ENCODE results near the gene FCGR1A.
"Not testable (repeated sequence)": the region's sequence is repeated elsewhere in the genome, so short reads cannot be mapped to it uniquely, and the experiment has no call there.

The FCGR1A gene

DNA sequence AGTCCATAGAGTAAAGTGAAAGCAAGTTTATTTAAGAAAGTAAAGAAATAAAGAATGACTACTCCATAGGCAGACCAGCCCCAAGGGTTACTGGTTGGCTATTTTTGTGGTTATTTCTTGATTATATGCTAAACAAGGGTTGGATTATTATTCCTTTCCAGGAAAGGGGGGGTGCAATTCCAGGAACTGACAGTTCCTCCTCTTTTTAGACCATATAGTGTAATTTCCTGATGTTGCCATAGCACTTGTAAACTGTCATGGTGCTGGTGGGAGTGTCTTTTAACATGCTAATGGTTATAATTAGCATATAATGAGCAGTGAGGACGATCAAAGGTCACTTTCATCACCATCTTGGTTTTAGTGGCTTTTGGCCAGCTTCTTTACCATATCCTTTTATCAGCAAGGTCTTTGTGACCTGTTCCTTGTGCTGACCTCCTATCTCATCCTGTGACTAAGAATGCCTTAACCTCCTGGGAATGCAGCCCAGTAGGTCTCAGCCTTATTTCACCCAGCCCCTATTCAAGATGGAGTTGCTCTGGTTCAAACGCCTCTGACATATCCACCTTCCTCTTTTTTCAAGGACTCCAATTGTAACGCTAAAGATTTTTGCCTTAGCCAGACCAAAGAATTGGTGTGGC, 6.9 kb upstream of the FCGR1A start:
- not testable (repeated sequence) for DNase-seq

DNA sequence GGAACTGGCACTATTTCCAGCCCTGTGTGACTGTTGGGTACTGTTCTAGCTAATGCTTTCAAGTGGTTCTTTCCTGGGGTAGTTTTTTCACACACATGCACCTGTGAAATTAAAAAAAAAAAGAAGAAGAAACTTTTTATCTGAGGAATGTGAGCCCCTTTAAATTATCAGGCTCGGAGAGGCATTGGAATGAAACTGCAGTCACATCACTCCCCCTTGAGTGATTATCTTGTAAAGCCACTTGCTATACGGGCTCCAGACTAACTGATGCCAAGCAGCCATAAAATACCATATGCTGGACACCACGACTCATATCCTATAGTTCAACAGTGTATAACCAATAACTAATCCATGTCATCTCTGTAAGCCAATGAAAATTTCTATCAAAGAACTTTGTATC, 5.4 kb upstream of the FCGR1A start:
- DNase-seq = not testable (repeated sequence)

DNA sequence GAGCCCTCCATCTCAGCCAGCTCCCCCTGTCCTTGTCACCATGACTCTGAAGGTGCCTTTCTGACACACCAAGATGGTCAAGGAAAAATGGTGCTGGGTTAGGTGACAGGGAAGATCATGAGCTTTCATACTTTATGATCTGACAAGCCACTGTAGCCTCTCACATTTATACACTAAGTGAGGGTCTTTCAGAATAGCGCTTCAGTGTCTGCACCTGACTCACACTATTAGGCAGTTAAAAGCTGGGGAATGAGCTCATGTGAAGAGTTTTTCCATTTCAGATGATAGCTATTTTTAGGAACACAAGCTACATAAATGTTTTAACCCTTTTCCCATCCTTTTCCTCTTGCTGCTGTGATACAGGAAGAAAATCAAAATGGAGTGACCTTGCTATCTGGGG, 4.2 kb upstream of the FCGR1A start:
- DNase-seq = not testable (repeated sequence)

DNA sequence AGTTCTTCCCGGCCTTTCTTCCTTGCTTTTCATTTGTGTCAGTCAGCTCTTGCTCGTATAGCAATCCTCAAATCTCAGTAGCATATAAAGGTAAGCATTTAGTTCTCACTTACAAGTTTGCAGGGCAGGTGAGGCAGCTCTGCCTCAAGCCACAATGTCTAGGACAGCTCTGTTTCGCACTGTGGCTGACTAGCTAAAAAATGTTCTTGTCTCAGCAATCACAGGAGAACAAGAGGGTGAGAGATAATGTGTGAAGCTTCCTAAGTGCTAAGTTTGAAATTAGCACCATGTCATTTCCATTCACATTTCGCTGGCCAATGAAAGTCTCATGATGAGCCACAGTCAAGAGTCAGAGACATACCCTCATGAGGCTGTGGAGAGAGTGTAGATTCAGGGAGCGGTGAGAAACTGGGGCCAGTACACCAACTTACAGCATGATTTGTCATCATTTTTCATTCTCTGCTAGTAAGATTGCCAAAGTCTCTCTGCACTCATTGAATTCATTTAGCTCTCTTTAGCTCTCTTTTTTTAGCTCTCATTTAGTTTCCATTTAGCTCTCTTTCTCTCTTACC, 995 bp upstream of the FCGR1A start:
- DNase-seq = not testable (repeated sequence)

DNA sequence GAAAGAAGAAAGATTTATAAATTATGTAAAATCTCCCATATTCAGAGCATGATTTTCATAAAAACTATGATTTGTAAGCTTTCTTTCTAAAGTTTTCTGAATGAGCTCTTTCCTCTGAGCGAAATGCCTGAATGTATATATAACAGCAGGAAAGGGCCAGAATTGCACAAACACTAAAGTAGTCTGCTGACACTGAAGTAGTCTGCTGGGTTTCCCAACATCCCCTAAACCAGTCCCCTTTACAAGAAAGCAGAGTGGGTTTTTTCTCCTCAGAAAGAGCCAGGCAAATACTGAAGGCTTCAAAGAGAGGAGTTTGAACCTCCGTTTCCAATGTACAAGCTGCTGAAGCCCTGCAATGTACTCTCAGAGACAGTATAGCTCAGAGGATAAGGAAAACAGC, 795 bp downstream of the FCGR1A start:
- not testable (repeated sequence) for DNase-seq

DNA sequence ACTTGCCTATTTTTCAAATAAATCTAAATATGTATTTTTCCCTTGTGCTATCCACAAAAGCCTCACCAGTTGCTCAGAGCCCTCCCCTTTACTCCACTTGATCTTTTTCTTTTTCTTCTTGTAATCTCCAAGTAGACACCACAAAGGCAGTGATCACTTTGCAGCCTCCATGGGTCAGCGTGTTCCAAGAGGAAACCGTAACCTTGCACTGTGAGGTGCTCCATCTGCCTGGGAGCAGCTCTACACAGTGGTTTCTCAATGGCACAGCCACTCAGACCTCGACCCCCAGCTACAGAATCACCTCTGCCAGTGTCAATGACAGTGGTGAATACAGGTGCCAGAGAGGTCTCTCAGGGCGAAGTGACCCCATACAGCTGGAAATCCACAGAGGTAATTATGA, 1.4 kb downstream of the FCGR1A start:
- not testable (repeated sequence) for DNase-seq

DNA sequence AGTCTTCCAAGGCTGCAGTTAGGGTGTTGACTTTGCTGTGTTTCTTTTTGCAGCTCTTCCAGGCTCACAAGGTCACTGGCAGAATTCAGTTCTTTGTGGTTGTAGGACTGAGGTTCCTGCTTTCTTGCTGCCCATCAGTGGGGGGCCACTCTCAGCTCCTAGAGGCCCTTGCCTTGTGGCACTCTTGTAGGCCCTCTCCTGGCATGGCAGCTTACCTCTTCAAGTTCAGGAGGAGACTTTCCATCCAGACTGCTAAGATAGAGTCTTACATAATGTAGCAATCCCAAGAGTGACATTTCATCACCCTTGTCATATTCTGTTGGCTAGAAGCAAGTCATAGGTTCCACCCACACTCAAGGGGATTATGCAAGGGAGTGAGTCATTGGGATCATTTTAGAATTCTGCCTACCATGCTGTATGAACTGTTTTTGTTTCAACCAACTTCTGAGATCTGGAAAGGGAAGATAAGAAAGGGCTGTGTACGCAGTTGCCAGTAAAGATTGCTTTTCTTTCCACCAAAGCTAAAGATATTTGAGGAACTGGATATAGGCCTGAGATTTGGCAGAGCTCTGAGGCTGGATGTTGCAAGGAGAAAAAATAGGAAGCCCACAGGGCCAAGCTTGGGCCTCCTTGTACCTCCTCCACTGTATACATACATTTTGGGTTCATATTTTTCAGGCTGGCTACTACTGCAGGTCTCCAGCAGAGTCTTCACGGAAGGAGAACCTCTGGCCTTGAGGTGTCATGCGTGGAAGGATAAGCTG, 5.4 kb downstream of the FCGR1A start:
- DNase-seq = not testable (repeated sequence)

DNA sequence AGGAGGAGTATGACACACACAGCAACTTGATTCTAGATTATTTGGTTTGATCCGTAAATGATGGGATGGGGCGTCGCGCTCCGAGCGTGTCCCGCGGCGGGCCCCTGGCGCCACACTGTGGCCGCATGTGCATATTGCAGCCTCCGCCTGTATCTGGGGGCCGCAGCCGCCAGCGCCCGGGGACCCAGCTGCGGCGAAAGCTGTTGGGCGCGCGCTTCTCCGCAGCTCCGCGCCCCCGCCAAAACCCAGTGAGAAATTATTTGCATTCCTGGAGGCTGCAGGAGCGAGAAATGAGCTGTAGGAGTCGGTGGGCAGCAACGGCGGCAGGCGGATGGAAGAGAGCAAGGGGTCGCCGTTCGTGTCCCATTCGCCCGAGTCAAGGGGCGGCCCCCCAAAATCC, 10.0 kb downstream of the FCGR1A start:
- peak in 29 of 56 donors; percentile 1 to 64 (median 23) for DNase-seq

DNA sequence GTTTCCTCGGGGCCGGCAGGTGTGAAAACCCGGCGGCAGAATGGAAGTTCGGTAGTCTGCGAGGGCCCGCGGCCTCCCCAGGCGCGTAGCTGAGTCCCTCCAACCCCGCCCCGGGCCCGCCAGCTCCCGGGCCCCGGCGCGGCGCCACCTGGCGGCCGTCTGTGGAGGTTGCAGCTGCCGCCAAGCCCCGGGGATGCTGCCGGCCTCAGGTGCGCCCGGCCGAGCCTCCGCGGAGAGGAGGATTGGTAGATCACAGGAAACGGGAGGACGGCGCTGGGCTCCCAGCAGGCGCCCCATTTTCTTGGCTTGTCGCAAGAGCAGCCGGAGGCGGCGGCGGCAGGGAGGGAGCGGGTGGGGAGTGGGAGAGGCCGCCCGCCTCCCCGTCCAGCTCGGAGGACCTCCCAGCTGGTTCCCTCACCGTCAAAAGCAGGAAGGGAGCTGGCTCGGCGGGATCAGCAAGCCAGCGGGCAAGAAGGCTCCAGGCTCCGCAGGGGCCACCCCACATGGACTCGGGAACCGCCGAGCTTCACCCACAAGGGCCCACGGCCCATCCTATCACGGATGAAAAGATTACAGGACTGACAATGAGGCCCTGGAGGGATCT, 10.5 kb downstream of the FCGR1A start:
- DNase-seq = peak in 41 of 56 donors; percentile 9 to 76 (median 35)

DNA sequence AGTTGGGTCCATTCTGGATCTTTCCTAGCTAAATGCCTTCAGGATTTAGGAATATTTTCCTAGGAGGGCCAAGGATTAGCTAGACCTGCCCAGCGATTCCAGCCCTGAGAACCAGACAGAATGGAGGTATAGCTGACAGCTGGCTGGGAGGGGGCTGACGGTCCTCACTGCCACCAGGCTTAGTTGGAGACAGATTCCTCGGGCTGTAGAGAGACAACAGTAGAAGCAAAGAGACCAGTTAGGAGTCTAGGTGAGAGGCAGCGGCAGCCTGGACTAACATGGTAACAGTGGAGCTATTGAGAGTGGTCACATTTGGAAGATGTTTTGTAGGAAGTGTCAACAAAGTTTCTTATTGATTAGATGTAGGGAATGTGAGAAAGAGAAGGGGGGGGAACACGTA, 11.4 kb downstream of the FCGR1A start:
- not testable (repeated sequence) for DNase-seq

DNA sequence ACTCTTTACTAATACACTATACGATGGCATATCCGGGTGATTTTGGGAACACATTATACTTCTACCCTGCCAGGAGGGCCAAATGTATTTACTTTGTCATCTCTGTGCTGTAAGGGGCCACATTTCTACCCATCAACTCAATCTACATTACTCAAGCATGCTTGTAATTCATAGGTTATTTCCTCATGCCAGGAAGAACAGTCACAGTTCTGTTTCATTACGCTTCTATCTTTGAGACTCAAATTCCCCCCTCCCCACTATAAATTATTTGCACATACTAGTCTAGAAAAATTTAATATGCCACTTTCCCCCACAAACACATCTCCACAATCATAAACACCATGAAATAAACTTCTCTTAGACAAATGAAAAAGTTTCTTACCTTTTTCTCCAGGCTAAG, 19.1 kb downstream of the FCGR1A start:
- not testable (repeated sequence) for DNase-seq

DNA sequence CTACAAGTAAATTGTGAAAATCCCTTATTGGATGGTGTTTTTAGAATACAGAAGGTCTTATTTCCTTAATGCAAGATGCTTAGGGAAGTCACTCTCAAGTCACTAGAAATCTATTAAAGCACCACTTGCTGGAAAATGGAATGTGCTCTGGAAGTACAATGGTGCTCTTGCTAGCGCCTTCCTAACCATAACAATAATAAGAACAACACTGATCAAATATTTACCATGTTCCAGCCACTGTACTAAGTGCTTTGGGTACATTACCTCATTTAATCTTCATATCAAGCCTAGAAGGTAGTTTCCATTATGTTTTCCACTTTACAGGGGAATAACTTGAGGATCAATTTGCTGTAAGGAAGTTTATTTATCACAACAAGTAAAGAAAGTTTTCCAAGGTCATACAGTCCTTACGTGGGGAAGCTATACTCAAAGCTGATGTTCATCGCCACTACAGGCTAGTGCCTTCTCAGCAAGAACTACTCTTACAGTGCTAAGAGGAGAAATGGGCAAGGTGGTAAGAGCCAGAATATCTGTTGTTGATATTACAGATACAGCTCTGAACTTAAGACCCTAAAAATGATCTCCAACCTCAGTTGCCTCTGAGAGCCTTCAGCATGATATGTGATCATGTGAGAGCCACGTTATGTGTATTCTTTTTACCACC, 22.1 kb downstream of the FCGR1A start:
- not testable (repeated sequence) for DNase-seq

DNA sequence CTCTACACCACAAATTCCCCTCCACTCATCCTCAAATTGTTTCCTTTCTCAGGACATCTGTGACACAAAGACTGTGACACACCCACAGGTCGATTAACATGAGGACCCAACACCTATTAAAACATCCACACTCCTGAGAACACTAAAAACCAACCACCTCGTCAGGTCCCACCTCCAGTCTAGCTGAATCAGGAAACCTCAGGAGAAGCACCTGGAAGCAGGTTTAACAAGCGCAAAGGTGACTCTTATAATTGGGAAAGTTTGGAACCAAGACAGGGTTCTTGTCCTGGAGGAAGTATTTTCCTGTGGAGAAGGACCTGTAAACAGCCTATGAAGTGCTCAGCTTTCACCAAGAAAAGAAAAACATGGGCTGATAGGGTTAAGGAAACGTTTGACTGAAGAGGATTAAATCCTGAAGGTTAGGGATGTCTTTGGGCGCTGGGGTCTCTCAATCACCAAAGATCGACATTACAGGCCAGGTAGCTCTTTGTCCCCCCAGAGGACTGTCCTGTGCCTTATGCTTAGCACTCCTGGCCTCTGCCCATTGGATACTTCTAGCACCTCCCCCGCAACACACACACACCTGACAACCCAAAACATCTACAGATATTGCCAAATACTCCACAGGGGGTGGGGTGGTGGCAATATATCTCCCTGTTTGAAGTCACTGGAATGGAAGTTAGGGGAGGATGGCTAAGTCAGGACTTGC, 28.4 kb downstream of the FCGR1A start:
- DNase-seq = not testable (repeated sequence)

DNA sequence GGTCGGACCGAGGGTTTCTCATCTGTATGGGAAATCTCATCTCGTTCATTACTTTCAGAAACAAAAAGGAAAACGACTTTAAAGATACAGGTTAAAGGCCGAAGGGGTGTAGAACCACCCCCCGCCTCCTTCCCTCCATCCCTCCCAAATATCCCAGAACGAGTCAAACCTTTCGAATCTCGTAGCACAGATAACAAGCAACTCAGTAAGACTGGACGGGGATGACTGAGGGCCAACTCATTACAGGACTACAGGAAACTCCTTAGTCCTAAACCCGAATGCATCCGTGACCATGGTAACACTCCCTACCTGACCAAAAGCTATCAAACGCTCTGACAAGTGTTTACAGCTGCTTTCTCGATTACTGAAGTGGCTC, 29.0 kb downstream of the FCGR1A start:
- not testable (repeated sequence) for DNase-seq

DNA sequence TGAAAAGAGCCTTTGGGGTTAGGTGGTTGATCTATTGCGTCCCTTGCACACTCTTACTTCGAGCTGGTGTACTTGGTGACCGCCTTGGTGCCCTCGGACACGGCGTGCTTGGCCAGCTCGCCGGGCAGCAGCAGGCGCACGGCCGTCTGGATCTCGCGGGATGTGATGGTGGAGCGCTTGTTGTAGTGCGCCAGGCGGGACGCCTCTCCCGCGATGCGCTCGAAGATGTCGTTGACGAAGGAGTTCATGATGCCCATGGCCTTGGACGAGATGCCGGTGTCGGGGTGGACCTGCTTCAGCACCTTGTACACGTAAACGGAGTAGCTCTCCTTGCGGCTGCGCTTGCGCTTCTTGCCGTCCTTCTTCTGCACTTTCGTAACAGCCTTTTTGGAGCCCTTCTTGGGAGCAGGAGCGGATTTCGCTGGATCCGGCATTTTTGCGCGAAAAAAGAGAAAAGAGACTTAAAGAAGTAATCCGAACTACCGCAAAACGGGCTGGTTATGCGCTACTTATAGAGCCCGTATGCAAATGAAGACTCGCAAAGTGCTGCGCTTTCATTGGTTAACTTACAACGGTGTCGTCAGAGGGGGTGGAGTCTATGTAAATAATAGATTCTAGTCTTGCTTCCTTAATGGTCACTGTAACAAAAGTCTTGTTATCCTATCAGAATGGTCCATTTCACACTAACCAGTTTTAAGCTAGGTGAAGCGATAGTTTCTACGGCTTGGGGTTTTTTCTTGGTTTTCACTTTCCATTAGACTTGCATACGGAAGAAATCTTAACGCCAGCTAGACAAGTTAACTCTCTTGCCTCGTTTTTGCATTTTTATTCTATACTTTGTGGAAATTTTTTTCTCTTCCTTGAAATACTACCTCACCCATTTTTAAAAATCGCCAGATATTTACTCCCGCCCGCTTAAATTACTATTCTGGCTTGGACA, 29.7 kb downstream of the FCGR1A start:
- DNase-seq = peak in 52 of 56 donors; percentile 26 to 99 (median 76)

DNA sequence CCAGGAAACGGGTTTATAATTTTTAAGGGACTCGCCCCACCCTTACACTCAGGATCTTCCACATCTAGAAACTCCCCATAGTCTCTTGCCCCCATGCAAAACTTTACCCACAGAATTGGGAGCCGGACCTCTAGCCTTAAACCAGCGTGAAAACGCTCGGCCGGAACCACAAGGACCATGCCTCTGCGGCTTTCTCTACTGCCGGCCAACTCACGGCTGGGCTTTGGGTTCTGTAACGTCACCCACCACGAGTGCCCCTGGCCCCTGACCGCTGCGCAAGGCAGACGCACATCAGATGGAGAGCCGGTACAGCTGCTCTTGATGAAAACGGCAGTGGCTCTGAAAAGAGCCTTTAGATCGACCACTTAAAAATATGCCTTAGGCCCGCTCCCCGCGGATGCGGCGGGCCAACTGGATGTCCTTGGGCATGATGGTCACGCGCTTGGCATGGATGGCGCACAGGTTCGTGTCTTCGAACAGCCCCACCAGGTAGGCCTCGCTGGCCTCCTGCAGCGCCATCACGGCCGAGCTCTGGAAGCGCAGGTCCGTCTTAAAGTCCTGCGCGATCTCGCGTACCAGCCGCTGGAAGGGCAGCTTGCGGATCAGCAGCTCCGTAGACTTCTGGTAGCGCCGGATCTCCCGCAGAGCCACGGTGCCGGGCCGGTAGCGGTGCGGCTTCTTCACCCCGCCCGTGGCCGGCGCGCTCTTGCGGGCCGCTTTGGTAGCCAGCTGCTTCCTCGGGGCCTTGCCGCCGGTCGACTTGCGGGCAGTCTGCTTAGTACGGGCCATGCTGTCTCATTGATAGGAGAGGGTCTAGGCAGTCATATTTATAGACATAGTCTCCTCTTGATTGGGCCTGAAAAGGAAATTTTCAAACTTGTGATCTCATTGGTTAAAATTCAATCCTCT, 30.7 kb downstream of the FCGR1A start:
- peak in 32 of 56 donors; percentile 5 to 76 (median 23) for DNase-seq

DNA sequence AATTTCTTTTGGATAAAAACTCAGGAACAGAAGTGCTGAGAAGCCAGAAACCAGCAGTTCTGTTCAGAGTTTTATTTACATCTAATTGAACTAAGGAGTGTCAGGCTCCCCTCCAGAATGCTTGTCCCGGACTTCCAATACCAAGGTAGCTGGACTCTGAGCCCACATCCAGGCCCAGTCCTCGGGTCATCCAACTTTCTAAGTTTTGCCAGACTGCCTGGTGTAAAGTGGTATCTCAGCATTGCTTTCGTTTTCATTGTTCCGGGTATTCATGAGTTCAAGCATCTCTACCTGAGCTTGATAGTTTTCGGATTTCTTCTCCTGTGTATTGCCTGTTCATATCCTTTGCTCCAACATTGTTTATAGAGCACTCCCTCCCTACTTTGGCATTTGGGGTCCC, 37.9 kb downstream of the FCGR1A start:
- DNase-seq = not testable (repeated sequence)

DNA sequence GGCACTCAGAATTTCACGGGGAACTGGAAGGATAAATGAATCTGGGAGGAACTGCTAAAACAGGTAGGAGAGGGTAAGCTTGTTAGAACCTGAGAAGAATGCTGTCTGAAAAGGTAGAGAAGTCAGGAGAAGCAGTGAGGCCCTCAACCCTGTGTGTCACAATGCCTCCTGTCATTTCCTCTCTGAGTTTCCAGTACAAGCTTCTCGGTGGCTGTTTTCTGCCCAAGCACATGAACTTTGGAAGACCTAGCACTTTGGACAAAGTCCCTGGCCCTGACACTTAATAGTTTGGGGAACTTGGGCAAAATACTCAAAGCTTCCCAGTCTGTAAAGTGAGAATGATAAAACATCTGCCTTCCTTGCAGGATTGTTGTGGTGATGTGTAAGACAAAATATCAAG, 44.1 kb downstream of the FCGR1A start:
- DNase-seq = not testable (repeated sequence)
